H1 (cell line): ENCODE measurements around the gene MMP7. TPM values are rescaled to one million over a fixed set of nuclear protein-coding genes. Genes with fewer than 3 reads are reported as not detected.

Source experiments
- CHD7 ChIP-seq: fragments of 300-600 bp; sonication (generic); IDR thresholded peaks from 2 replicates; pipeline ENCODE4 v1.7.1; 2012; ENCODE audit warnings: low read length, moderate library complexity, mild to moderate bottlenecking, inconsistent platforms; ENCODE audit not compliant: insufficient replicate concordance
- polyA plus RNA-seq, 7 experiments: library from polyadenylated mRNA; depleted of rRNA in 3 of 7; stranded (reverse) in 5 of 7; unstranded in 2 of 7; fragments of >200 nt in 5 of 7; fragments of 200-250 nt in 2 of 7; gene quantifications; 1 replicate in 5 of 7; 2 replicates in 1 of 7; 4 replicates in 1 of 7; pipeline versions ENCODE4 v1.2.1 to v1.2.3, GENCODE V29; 2011 to 2013; ENCODE audit warnings: missing spikeins in 2 of 7, mixed read lengths in 2 of 7
- total RNA-seq: library from RNA; stranded (reverse); fragmentation: NEBNext Ultra II Directional; extraction: Animal tissue kit (Norgen Biotek cat#: 25700); gene quantifications from 2 replicates; pipeline ENCODE4 v1.2.1, GENCODE V29; 2021

MMP7 gene
- total and polyA plus RNA-seq, 2 of the 8 experiments (the other 6 are each of a cell fraction or from before 2014, with no cell fraction given) = not detected

DNA sequence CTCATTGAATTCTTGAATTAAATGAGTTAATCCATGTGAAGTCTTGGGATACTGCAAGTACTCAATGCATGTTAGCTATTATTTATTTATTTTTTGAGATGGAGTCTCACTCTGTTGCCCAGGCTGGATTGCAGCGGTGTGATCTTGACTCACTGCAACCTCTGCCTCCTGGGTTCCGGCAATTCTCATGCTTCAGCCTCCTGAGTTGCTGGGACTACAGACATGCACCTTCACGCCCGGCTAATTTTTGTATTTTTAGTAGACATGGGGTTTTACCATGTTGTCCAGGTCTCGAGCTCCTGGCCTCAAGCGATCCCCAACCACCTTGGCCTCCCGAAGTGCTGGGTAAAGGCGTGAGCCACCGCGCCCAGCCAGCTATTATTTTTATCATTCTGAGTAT, 9.4 kb downstream of the MMP7 start (continued):
- TF ChIP-seq CHD7 = no peak
